22Rv1 (cell line): Measurements from ENCODE around the gene NHLH2.

ENCODE experiments used
- CTCF ChIP-seq: fragments of 450-650 bp; IDR thresholded peaks from 2 replicates; pipeline ENCODE4 v1.5.1; 2017; ENCODE audit warnings: mild to moderate bottlenecking
- ZFX ChIP-seq: fragments of 450-650 bp; IDR thresholded peaks from 2 replicates; pipeline ENCODE4 v1.6.1; 2017; ENCODE audit warnings: antibody characterized with exemption, borderline replicate concordance

- TF ChIP-seq CTCF = no peak
- no peak for TF ChIP-seq ZFX
Measured at GRCh38 chr1:115867216-115867615, 26.3 kb upstream of the NHLH2 start.
